Measurements from ENCODE around the gene ROGDI. TPM values are rescaled to one million over a fixed set of nuclear protein-coding genes. Genes with fewer than 3 reads are reported as not detected.

The ROGDI gene
- polyA plus RNA-seq, 1 of the 3 experiments (the other 2 are of a cell fraction) = 33.6 TPM

GRCh38 chr16:4795828-4796572 is 6.4 kb downstream of the ROGDI start:
- TF ChIP-seq TAF1 (IDR thresholded peaks at IDR 0.05; ENCODE audit: borderline replicate concordance, low read depth, low read length) (no peak), PBX3 (IDR thresholded peaks at IDR 0.05) (no peak), TEAD4 (IDR thresholded peaks at IDR 0.05; ENCODE audit: borderline replicate concordance, insufficient read depth) (no peak), RFX5 (IDR thresholded peaks at IDR 0.05; ENCODE audit: low read length) (no peak), USF1 (IDR thresholded peaks at IDR 0.05; ENCODE audit: borderline replicate concordance, low read depth) (no peak), RCOR1 (IDR thresholded peaks at IDR 0.05; ENCODE audit: low read length) (no peak), RXRA (IDR thresholded peaks at IDR 0.05; ENCODE audit: borderline replicate concordance, low read depth) (no peak), EP300 (IDR thresholded peaks at IDR 0.05; ENCODE audit: borderline replicate concordance in 1 of 2, low read depth in 1 of 2, low read length in 1 of 2) (no peak), NFIC (IDR thresholded peaks at IDR 0.05; ENCODE audit: borderline replicate concordance) (no peak), CTCF (IDR thresholded peaks at IDR 0.05) (no peak), MAX (IDR thresholded peaks at IDR 0.05; ENCODE audit: low read depth) (no peak), TCF12 (IDR thresholded peaks at IDR 0.05) (no peak), FOXM1 (IDR thresholded peaks at IDR 0.05; ENCODE audit: low read depth) (no peak), REST (IDR thresholded peaks at IDR 0.05; ENCODE audit: low read depth, low read length) (no peak)
- Histone ChIP-seq H3K4me2 (no peak overlapping the region), H3K4me3 (ENCODE audit: low read depth in 2 of 2, low read length in 1 of 2) (no peak overlapping the region), H3K36me3 (replicated peaks in 1 of 2; ENCODE audit: control insufficient read depth in 1 of 2, insufficient read depth in 2 of 2, low read length in 1 of 2) (peaks cover 0 to 24% of the 10 kb centered on the region in 2 experiments), H3K4me1 (ENCODE audit: control insufficient read depth in 1 of 2, insufficient read depth in 2 of 2, low read depth in 1 of 2, low read length in 1 of 2) (peaks cover 0 to 7% of the 10 kb centered on the region in 2 experiments; a peak in 1 of 4 replicates), H3K27me3 (ENCODE audit: insufficient read depth) (no peaks in the 10 kb centered on the region), H3K9me3 (no peaks in the 10 kb centered on the region), H4K20me1 (ENCODE audit: insufficient read depth) (no peaks in the 10 kb centered on the region), H3K27ac (ENCODE audit: low read depth in 2 of 2, low read length in 1 of 2) (no peak overlapping the region), H3K9ac (no peak overlapping the region), H3F3A (replicated peaks; ENCODE audit: insufficient read depth) (no peaks in the 10 kb centered on the region), H2AFZ (ENCODE audit: low read depth) (no peak overlapping the region), H3K9me2 (no peaks in the 10 kb centered on the region), H3K79me2 (ENCODE audit: insufficient read depth) (no peaks in the 10 kb centered on the region)
- ChIA-PET POLR2A (no interaction called here), CTCF (no interaction called here)
- WGBS (ENCODE audit: low lambda C conversion rate) = 91% methylated on average over 18 of the region's 30 CpGs
- DNase-seq = no peak
